Stomach (tissue), 9 donors: ENCODE measurements around the gene LNP1. TPM values are rescaled to one million over a fixed set of nuclear protein-coding genes. Genes with fewer than 3 reads are reported as not detected.

Source experiments
- DNase-seq, 2 donors: peaks; one replicate each; pipeline versions ENCODE4 v3.0.0 to v3.0.0-alpha.2; 2013 to 2019
- H3K27ac ChIP-seq, 5 donors: fragments of 200-600 bp in 4 of 5; sonication (generic) in 4 of 5; one replicate each; pipeline ENCODE4 v1.5.1; 2013 to 2019; ENCODE audit warnings: mild to moderate bottlenecking in 1 of 5, moderate library complexity in 1 of 5
- H3K27me3 ChIP-seq, 3 donors: fragments of 200-600 bp; sonication (generic); one replicate each; pipeline ENCODE4 v1.5.1; 2017 to 2019; ENCODE audit warnings: mixed run types in 1 of 3
- H3K36me3 ChIP-seq, 4 donors: fragments of 200-600 bp; sonication (generic); 1 replicate in 3 of 4; 2 replicates in 1 of 4; pipeline ENCODE4 v1.5.1; 2016 to 2019
- H3K4me1 ChIP-seq, 4 donors: fragments of 200-600 bp; sonication (generic); one replicate each; pipeline ENCODE4 v1.5.1; 2016 to 2019
- H3K4me3 ChIP-seq, 4 donors: fragments of 200-600 bp; sonication (generic) in 3 of 4; one replicate each; pipeline ENCODE4 v1.5.1; 2016 to 2019; ENCODE audit warnings: mild to moderate bottlenecking in 1 of 4
- H3K9me3 ChIP-seq, 4 donors: fragments of 200-600 bp; sonication (generic); one replicate each; pipeline ENCODE4 v1.5.1; 2016 to 2019
- EP300 ChIP-seq: sonication (generic); formaldehyde crosslinking; IDR thresholded peaks from one replicate; pipeline ENCODE4 v1.6.1; 2017; ENCODE audit warnings: antibody characterized with exemption
- POLR2A ChIP-seq, 4 donors: fragments of 450-650 bp; IDR thresholded peaks; one replicate each; pipeline ENCODE4 v1.6.1; 2016; ENCODE audit warnings: antibody characterized with exemption in 4 of 4, control low read depth in 2 of 4, mild to moderate bottlenecking in 1 of 4, moderate library complexity in 1 of 4
- POLR2AphosphoS5 ChIP-seq, 3 donors: sonication (generic); formaldehyde crosslinking; IDR thresholded peaks; one replicate each; pipeline ENCODE4 v1.6.1; 2016; ENCODE audit warnings: antibody characterized with exemption in 3 of 3
- WGBS, 5 donors: extraction: QIAGEN DNeasy Blood & Tissue Kit in 3 of 5; methylation state at CpG; one replicate each; pipeline versions ENCODE4 v1.1.5 to v1.1.7; 2013 to 2018; 5-methylcytosine and 5-hydroxymethylcytosine counted together
- intact Hi-C: fragments of 100-400 bp; cut with DNase I; formaldehyde crosslinking; loops from one replicate; pipeline ENCODE4 v1.15.1; 2023; ENCODE audit warnings: low total_unique reads
- polyA plus RNA-seq, 3 donors: library from polyadenylated mRNA; stranded (reverse); fragments of 200-250 nt; gene quantifications; one replicate each; pipeline ENCODE4 v1.2.3, GENCODE V29; 2013
- total RNA-seq, 5 donors: library from RNA; depleted of rRNA; stranded (reverse); fragments of >200 nt; gene quantifications; one replicate each; pipeline versions ENCODE4 v1.1.0 to v1.2.3, GENCODE V29; 2014 to 2016
- TF ChIP-seq, protein P1 (sequence below), 7 experiments: fragments of 450-650 bp in 4 of 7; fragments of 200-600 bp in 3 of 7; sonication (generic) in 3 of 7; IDR thresholded peaks; one replicate each; pipeline ENCODE4 v1.5.1; 2016 to 2019; ENCODE audit warnings: antibody characterized with exemption in 7 of 7, control low read depth in 2 of 7, mild to moderate bottlenecking in 1 of 7
- donor health status: healthy with polysubstance abuse.
- donor health status: Bipolar disorder and iron deficiency.
- donor health status: healthy.

The LNP1 gene
- total and polyA plus RNA-seq, 8 donors, result 0.58 to 4.0 (median 1.6) TPM; not detected in 3

DNA sequence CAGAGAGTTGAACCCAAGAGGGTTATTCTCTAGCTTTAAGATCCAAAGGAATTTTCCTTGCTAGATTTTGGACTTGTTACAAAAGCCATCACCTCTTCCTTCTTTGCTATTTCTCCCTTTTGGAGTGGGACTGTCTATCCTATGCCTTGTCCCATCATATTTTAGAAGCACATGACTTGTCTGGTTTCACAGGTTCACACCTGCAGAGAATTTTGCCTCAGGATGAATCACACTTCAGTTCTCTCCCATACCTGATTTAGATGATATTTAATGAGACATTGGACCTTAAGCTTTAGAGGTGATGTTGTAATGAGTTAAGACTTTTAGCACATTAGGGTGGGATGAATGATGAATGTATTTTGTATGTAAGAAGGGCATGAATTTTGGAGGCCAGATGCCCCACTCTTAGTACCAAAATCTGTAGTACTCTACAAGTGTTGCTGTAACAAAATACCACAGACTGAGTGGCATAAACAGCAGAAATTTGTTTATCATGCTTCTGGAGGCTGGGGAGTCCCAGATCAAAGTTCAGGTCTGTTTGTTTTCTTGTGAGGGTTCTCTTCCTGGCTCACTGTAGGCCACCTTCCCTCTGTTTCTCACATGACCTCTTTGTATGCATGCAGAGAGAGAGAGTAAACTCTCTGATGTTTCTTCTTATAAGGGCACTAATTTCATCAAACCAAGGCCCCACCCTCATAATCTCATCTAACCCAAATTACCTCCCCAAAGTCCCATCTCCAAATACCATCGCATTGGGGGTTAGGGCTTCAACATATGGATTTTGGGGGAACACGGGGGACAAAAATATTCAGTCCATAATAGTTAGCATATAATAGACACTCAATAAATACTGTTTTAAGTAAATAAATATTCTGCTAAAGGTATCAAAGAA lies 10.0 kb downstream of the LNP1 start:
- Histone ChIP-seq H3K4me3 (no peak overlapping the region), H3K9me3 (peaks cover 0 to 25% (median 9%) of the 10 kb centered on the region in 4 donors), H3K27me3 (no peaks in the 10 kb centered on the region), H3K27ac (no peak overlapping the region), H3K36me3 (peaks cover 0 to 10% (median 2%) of the 10 kb centered on the region in 4 donors), H3K4me1 (no peaks in the 10 kb centered on the region)
- intact Hi-C loops, result no loop called here
- TF ChIP-seq, protein P1, sequence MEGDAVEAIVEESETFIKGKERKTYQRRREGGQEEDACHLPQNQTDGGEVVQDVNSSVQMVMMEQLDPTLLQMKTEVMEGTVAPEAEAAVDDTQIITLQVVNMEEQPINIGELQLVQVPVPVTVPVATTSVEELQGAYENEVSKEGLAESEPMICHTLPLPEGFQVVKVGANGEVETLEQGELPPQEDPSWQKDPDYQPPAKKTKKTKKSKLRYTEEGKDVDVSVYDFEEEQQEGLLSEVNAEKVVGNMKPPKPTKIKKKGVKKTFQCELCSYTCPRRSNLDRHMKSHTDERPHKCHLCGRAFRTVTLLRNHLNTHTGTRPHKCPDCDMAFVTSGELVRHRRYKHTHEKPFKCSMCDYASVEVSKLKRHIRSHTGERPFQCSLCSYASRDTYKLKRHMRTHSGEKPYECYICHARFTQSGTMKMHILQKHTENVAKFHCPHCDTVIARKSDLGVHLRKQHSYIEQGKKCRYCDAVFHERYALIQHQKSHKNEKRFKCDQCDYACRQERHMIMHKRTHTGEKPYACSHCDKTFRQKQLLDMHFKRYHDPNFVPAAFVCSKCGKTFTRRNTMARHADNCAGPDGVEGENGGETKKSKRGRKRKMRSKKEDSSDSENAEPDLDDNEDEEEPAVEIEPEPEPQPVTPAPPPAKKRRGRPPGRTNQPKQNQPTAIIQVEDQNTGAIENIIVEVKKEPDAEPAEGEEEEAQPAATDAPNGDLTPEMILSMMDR (IDR thresholded peaks at IDR 0.05), result no peak
- TF ChIP-seq POLR2AphosphoS5 (IDR thresholded peaks at IDR 0.05) (no peak), POLR2A (IDR thresholded peaks at IDR 0.05) (no peak), EP300 (no peak)
- 92 to 100% (median 97%) methylated on average over 2 of the region's 2 CpGs for WGBS, 5 donors
- DNase-seq, result no peak

DNA sequence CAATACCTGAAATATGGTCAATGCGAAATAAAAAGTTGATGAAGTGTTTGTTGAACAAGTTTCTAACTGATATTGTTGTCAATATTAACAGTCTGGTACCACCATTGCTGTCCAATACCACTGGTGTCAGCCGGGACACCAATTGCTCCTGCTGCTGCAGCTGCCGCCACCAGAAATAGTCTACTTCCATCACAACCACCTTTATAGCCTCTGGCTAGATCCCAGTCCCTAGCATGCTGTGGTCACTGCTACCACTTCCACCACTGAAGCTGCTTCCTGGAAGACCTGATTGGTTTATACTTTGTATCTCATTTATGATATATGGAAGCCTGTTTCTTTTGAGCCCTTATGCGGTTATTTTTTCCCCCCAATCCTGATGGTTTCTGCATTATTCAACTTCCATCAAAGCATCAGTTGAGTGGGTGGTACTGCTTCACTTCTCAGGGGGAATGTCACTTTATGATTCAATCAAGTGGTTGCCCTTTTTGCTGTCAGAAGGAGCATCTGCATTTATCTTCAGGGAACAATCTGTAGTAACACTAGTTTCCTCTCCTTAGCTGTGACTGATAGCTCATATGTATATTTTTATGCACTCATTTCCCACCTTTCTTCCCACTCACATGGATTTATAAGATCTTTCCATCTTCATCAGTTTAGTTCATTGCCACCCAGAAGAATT lies 11.7 kb downstream of the LNP1 start:
- 83 to 98% (median 97%) methylated on average over 4 of the region's 4 CpGs for WGBS, 5 donors
- intact Hi-C loops, result no loop called here

DNA sequence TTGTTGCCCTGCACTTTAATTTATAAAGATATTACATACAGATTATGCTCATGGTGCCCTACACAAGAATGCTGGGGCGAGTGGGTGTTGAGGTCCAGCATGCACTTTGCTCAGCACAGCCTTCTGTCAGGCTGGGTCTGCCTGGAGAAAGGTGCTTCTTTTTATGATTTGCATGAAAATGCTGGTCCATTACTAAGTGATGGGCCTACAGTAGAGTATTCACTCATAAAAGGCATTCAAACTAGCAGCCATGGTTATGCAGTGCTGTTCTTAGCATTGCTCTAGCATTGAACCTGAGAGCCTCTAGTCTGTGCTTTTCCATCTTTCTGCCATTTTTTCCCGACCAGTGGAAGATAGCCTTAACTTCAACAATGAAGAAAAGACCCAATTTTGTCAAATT lies 12.3 kb downstream of the LNP1 start:
- no peak for DNase-seq
- H3K4me3 ChIP-seq, result no peak overlapping the region
- H3K36me3 ChIP-seq, result peaks cover 0 to 10% (median 0%) of the 10 kb centered on the region in 4 donors
- no peak overlapping the region for H3K27ac ChIP-seq
- no peaks in the 10 kb centered on the region for H3K4me1 ChIP-seq
- intact Hi-C loops, result no loop called here
- H3K27me3 ChIP-seq, result no peaks in the 10 kb centered on the region
- TF ChIP-seq, protein P1 (IDR thresholded peaks at IDR 0.05), result no peak
- TF ChIP-seq POLR2AphosphoS5 (IDR thresholded peaks at IDR 0.05) (no peak), POLR2A (IDR thresholded peaks at IDR 0.05) (no peak)
- 78 to 95% (median 91%) methylated on average over 2 of the region's 2 CpGs for WGBS, 5 donors
- peaks cover 0 to 16% (median 4%) of the 10 kb centered on the region in 4 donors for H3K9me3 ChIP-seq

More for the DNA sequence above, 11.7 kb downstream of the LNP1 start:
- Histone ChIP-seq H3K4me1 (no peaks in the 10 kb centered on the region), H3K27me3 (no peaks in the 10 kb centered on the region), H3K9me3 (peaks cover 0 to 16% (median 4%) of the 10 kb centered on the region in 4 donors), H3K36me3 (peaks cover 0 to 10% (median 2%) of the 10 kb centered on the region in 4 donors), H3K4me3 (no peak overlapping the region), H3K27ac (no peak overlapping the region)
- no peak for DNase-seq
- TF ChIP-seq POLR2AphosphoS5 (IDR thresholded peaks at IDR 0.05) (no peak), EP300 (no peak), POLR2A (IDR thresholded peaks at IDR 0.05) (no peak)
- TF ChIP-seq, protein P1 (IDR thresholded peaks at IDR 0.05), result no peak

DNA sequence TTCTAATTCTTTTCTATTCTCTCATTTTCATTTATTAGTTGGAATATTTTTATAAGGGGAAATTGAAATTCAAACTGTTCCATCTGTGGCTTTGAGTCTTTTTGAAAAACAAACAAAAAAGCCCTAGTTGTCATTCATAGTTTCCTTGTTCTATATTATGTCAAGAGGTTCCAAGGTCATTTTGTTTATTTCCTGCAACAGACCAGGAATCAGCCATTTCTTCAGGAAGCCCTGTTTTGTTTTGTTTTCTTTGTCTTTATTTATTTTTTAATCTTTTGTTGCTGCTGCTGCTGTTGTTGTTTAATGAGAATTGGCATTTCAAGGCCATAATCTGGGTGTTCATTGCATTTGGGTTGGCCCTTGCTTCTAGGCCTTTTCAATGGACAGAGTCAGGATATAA lies 14.8 kb downstream of the LNP1 start:
- H3K9me3 ChIP-seq, result peaks cover 0 to 9% (median 4%) of the 10 kb centered on the region in 4 donors
- H3K4me3 ChIP-seq, result no peak overlapping the region
- H3K4me1 ChIP-seq, result no peaks in the 10 kb centered on the region
- no peak for DNase-seq
- H3K36me3 ChIP-seq, result peaks cover 0 to 8% (median 0%) of the 10 kb centered on the region in 4 donors
- TF ChIP-seq, protein P1 (IDR thresholded peaks at IDR 0.05), result no peak
- TF ChIP-seq POLR2AphosphoS5 (IDR thresholded peaks at IDR 0.05) (no peak), EP300 (no peak), POLR2A (IDR thresholded peaks at IDR 0.05) (no peak)
- intact Hi-C loops, result no loop called here
- H3K27ac ChIP-seq, result no peak overlapping the region
- no peaks in the 10 kb centered on the region for H3K27me3 ChIP-seq
